Endothelial cell of umbilical vein (primary cell): ENCODE results near the gene SMIM44. TPM values are rescaled to one million over a fixed set of nuclear protein-coding genes. Genes with fewer than 3 reads are reported as not detected.
A peak's percentile ranks its signal among the peaks of the same experiment; 100 is the strongest.

Source experiments
- BruUV-seq: library from RNA; stranded (reverse); fragments of 400-500 nt; replicated peaks from 2 replicates; lab custom pipeline; 2021; lab: Mats Ljungman, UMichigan
- CTCF ChIA-PET: fragments of 300-600, 350-600 bp; sonication (Branson Sonifier 250); formaldehyde crosslinking; loops from one replicate; lab custom pipeline; 2021; ENCODE audit warnings: antibody characterized with exemption, inconsistent platforms; lab: Charles Lee
- POLR2A ChIA-PET: fragments of 300-600, 350-600 bp; sonication (Branson Sonifier 250); formaldehyde crosslinking; loops from one replicate; lab custom pipeline; 2021; ENCODE audit warnings: antibody characterized with exemption, inconsistent platforms; lab: Charles Lee
- DNase-seq: peaks from one replicate; pipeline ENCODE4 v3.0.0-alpha.2; 2011; ENCODE audit warnings: low read depth, low spot score
- FAIRE-seq: peaks from 2 replicates; lab custom pipeline; 2011; peaks lifted over from hg19 to GRCh38; lab: Jason Lieb, UNC
- H2AFZ ChIP-seq: 2 replicates; pipeline ENCODE4 v1.6.0; 2012; ENCODE audit warnings: low read depth, low read length, control low read depth, inconsistent platforms
- H3K27ac ChIP-seq: 2 replicates; pipeline ENCODE4 v1.5.1; 2011; ENCODE audit warnings: low read depth, mild to moderate bottlenecking, control low read depth, low read length, moderate library complexity; ENCODE audit not compliant: insufficient read depth
- H3K27me3 ChIP-seq, 2 experiments: 2 replicates each; pipeline versions ENCODE4 v1.6.0 to v1.6.1; 2011; ENCODE audit warnings: low read length in 2 of 2, mixed read lengths in 1 of 2; ENCODE audit not compliant: control insufficient read depth in 2 of 2, insufficient read depth in 2 of 2
- H3K36me3 ChIP-seq, 2 experiments: 2 replicates in 1 of 2; 3 replicates in 1 of 2; pipeline ENCODE4 v1.5.1; 2011; ENCODE audit warnings: low read length in 2 of 2, mild to moderate bottlenecking in 1 of 2, moderate library complexity in 1 of 2; ENCODE audit not compliant: control insufficient read depth in 2 of 2, insufficient read depth in 2 of 2; ENCODE audit errors: extremely low read depth in 1 of 2
- H3K4me1 ChIP-seq: 3 replicates; pipeline ENCODE4 v1.5.1; 2011; ENCODE audit warnings: mild to moderate bottlenecking, low read length; ENCODE audit not compliant: control insufficient read depth, insufficient read depth; ENCODE audit errors: extremely low read depth
- H3K4me2 ChIP-seq: 2 replicates; pipeline ENCODE4 v1.6.1; 2011; ENCODE audit warnings: low read length, control low read depth, mixed read lengths; ENCODE audit not compliant: insufficient read depth
- H3K4me3 ChIP-seq, 3 experiments: fragments of 200-600 bp in 1 of 3; sonication (generic), shearing (Covaris generic) in 1 of 3; replicated peaks in 1 of 3; 2 replicates each; pipeline ENCODE4 v1.5.1; 2011 to 2016; ENCODE audit warnings: control low read depth in 3 of 3, low read length in 3 of 3, mild to moderate bottlenecking in 2 of 3, inconsistent platforms in 1 of 3, low read depth in 1 of 3, moderate library complexity in 1 of 3; ENCODE audit not compliant: insufficient read depth in 1 of 3
- H3K79me2 ChIP-seq: 2 replicates; pipeline ENCODE4 v1.6.0; 2012; ENCODE audit warnings: low read length, inconsistent platforms; ENCODE audit not compliant: control insufficient read depth, insufficient read depth
- H3K9ac ChIP-seq: replicated peaks from 2 replicates; pipeline ENCODE3; 2011; ENCODE audit warnings: low read length, control low read depth; ENCODE audit not compliant: insufficient read depth; ENCODE audit errors: extremely low read depth
- H3K9me1 ChIP-seq: replicated peaks from 3 replicates; pipeline ENCODE4 v1.6.0; 2011; ENCODE audit warnings: mild to moderate bottlenecking, low read length; ENCODE audit not compliant: control insufficient read depth, insufficient read depth; ENCODE audit errors: extremely low read depth
- H3K9me3 ChIP-seq: replicated peaks from 2 replicates; pipeline ENCODE4 v1.5.1; 2012; ENCODE audit warnings: low read length, inconsistent platforms; ENCODE audit not compliant: control insufficient read depth, insufficient read depth
- H4K20me1 ChIP-seq: replicated peaks from 2 replicates; pipeline ENCODE3; 2011; ENCODE audit warnings: mild to moderate bottlenecking, low read length; ENCODE audit not compliant: control insufficient read depth, insufficient read depth; ENCODE audit errors: extremely low read depth
- CTCF ChIP-seq, 2 donors: IDR thresholded peaks; 1 replicate in 1 of 2; 2 replicates in 1 of 2; pipeline ENCODE4 v1.5.1; 2011; ENCODE audit warnings: low read length in 2 of 2, mild to moderate bottlenecking in 2 of 2, moderate library complexity in 2 of 2, control low read depth in 1 of 2, inconsistent platforms in 1 of 2, low read depth in 1 of 2; ENCODE audit not compliant: insufficient read depth in 1 of 2; ENCODE audit errors: extremely low read depth in 1 of 2
- EZH2 ChIP-seq: IDR thresholded peaks from 2 replicates; pipeline ENCODE4 v1.6.1; 2012; ENCODE audit warnings: borderline replicate concordance, low read depth, mild to moderate bottlenecking, moderate library complexity, low read length, inconsistent platforms; ENCODE audit not compliant: severe bottlenecking
- GATA2 ChIP-seq: IDR thresholded peaks from 2 replicates; pipeline ENCODE4 v1.7.0; 2011; ENCODE audit warnings: low read depth, mild to moderate bottlenecking, moderate library complexity, mixed read lengths, low read length; ENCODE audit not compliant: insufficient read length, insufficient read depth
- JUN ChIP-seq: IDR thresholded peaks from 2 replicates; pipeline ENCODE4 v1.6.1; 2011; ENCODE audit warnings: borderline replicate concordance, low read depth; ENCODE audit not compliant: insufficient read length, insufficient read depth
- MAX ChIP-seq: IDR thresholded peaks from 2 replicates; pipeline ENCODE4 v1.6.1; 2011; ENCODE audit not compliant: insufficient read depth, insufficient read length
- MYC ChIP-seq: IDR thresholded peaks from one replicate; pipeline ENCODE4 v1.6.1; 2011; ENCODE audit warnings: mild to moderate bottlenecking, low read depth, low read length
- POLR2AphosphoS5 ChIP-seq: IDR thresholded peaks from 2 replicates; pipeline ENCODE4 v1.6.1; 2012; ENCODE audit warnings: low read depth, mild to moderate bottlenecking, control low read depth, low read length, moderate library complexity; ENCODE audit not compliant: insufficient read depth
- dilution Hi-C: fragments of 300-500 bp; cut with MboI; formaldehyde crosslinking; loops from one replicate; pipeline ENCODE4 v1.15.0; 2019; ENCODE audit warnings: low sequenced_read_pairs; ENCODE audit not compliant: extremely low pct_ligation_motif_present
- intact Hi-C: fragments of 100-400 bp; cut with micrococcal nuclease; formaldehyde crosslinking; loops from one replicate; pipeline ENCODE4 v1.10.0; 2022
- polyA plus RNA-seq, 4 experiments: library from polyadenylated mRNA; depleted of rRNA in 3 of 4; stranded (reverse) in 3 of 4; unstranded in 1 of 4; fragments of >200 nt; gene quantifications; 2 replicates each; pipeline versions ENCODE4 v1.2.1 to v1.2.3, GENCODE V29; 2011 to 2012; ENCODE audit warnings: missing spikeins in 1 of 4
- total RNA-seq: library from RNA; stranded (reverse); gene quantifications from 2 replicates; pipeline ENCODE4 v1.2.3, GENCODE V29; 2021

SMIM44 gene
- total and polyA plus RNA-seq, 2 donors (not counting 3 experiments of a cell fraction or from before 2014, with no cell fraction given) = not detected

GRCh38 chr19:3459089-3459881 lies 24.0 kb downstream of the SMIM44 start:
- TF ChIP-seq EZH2 (no peak), MAX (peak; percentile 44), MYC (no peak), POLR2AphosphoS5 (peak; percentile 12), GATA2 (no peak), JUN (no peak), CTCF (IDR thresholded peaks at IDR 0.05; ENCODE audit: extremely low read depth in 1 of 2, insufficient read depth in 1 of 2, low read depth in 1 of 2, low read length in 2 of 2) (no peak)
- DNase-seq (peak; percentile 96), FAIRE-seq (peak; percentile 98)
- no peaks in the 10 kb centered on the region for H3K9me1 ChIP-seq
- ChIA-PET CTCF (interaction anchor here (0.7 to 1.8 kb wide), 9 partner anchors 10 to 154 kb away, joined by 3 to 7 read pairs (median 4); no protein-coding TSS in a partner anchor), POLR2A (interaction anchor here (0.7 kb wide), 1 partner anchor 237 kb away, joined by 3 read pairs; no protein-coding TSS in a partner anchor)
- no TSS peak for BruUV-seq
- H4K20me1 ChIP-seq = no peaks in the 10 kb centered on the region
- H3K9ac ChIP-seq = peak overlapping the region; percentile 67
- H3K27me3 ChIP-seq = no peaks in the 10 kb centered on the region
- H3K4me1 ChIP-seq = peaks cover 26% of the 10 kb centered on the region
- H3K9me3 ChIP-seq = no peaks in the 10 kb centered on the region
- dilution Hi-C loops (no loop called here), intact Hi-C loops (loop anchor here (1.0 to 2.0 kb wide), 3 partner anchors 8 to 92 kb away; partner anchors contain the start of gene NFIC)
- peak overlapping the region; percentile 2 for H3K4me2 ChIP-seq
- H3K27ac ChIP-seq = peak overlapping the region; percentile 82
- H3K79me2 ChIP-seq = no peaks in the 10 kb centered on the region
- peak overlapping the region in 1 of 3 experiments; percentile 12 for H3K4me3 ChIP-seq
- H3K36me3 ChIP-seq = peaks cover 0 to 19% of the 10 kb centered on the region in 2 experiments
- no peak overlapping the region for H2AFZ ChIP-seq
